H1 (cell line): ENCODE measurements around the gene SLC66A1. TPM values are rescaled to one million over a fixed set of nuclear protein-coding genes. Genes with fewer than 3 reads are reported as not detected.

Experiments used
- CTCF ChIA-PET: fragments of 300-600 bp; sonication (Branson Sonifier 250); formaldehyde crosslinking; loops from one replicate; lab custom pipeline; 2021; ENCODE audit not compliant: partially characterized antibody; lab: Charles Lee
- POLR2A ChIA-PET: fragments of 300-600 bp; sonication (Branson Sonifier 250); formaldehyde crosslinking; loops from one replicate; lab custom pipeline; 2021; ENCODE audit warnings: inconsistent platforms; ENCODE audit not compliant: partially characterized antibody; lab: Charles Lee
- DNase-seq, 2 experiments: peaks; one replicate each; pipeline versions ENCODE4 v3.0.0 to v3.0.0-alpha.2; 2010 to 2022; ENCODE audit warnings: low spot score in 2 of 2, low read depth in 1 of 2, mixed read lengths in 1 of 2
- FAIRE-seq: peaks from 2 replicates; lab custom pipeline; 2011; peaks lifted over from hg19 to GRCh38; lab: Jason Lieb, UNC
- H2AFZ ChIP-seq: 2 replicates; pipeline ENCODE4 v1.8.1; 2012; ENCODE audit warnings: low read length, inconsistent platforms
- H2AK5ac ChIP-seq: 2 replicates; pipeline ENCODE4 v1.6.1; 2013; ENCODE audit warnings: low read depth, low read length
- H2BK120ac ChIP-seq: replicated peaks from 2 replicates; pipeline ENCODE3; 2013; ENCODE audit warnings: low read depth, low read length, inconsistent platforms
- H2BK12ac ChIP-seq: 2 replicates; pipeline ENCODE4 v1.6.1; 2013; ENCODE audit warnings: low read depth, low read length
- H2BK15ac ChIP-seq: 2 replicates; pipeline ENCODE4 v1.6.1; 2013; ENCODE audit warnings: low read length
- H2BK20ac ChIP-seq: 2 replicates; pipeline ENCODE4 v1.6.1; 2013; ENCODE audit warnings: low read length
- H2BK5ac ChIP-seq: 2 replicates; pipeline ENCODE4 v1.6.1; 2013; ENCODE audit warnings: low read depth, low read length
- H3K14ac ChIP-seq: 2 replicates; pipeline ENCODE4 v1.6.1; 2013; ENCODE audit warnings: inconsistent platforms; ENCODE audit not compliant: insufficient read length
- H3K18ac ChIP-seq: 2 replicates; pipeline ENCODE4 v1.6.1; 2013; ENCODE audit warnings: low read length; ENCODE audit errors: extremely low read depth
- H3K23ac ChIP-seq: 2 replicates; pipeline ENCODE4 v1.6.1; 2013; ENCODE audit warnings: inconsistent platforms; ENCODE audit not compliant: insufficient read length
- H3K23me2 ChIP-seq: 2 replicates; pipeline ENCODE4 v1.6.1; 2013; ENCODE audit warnings: low read depth, low read length
- H3K27ac ChIP-seq: 2 replicates; pipeline ENCODE4 v1.6.1; 2011; ENCODE audit warnings: low read depth, low read length, inconsistent platforms
- H3K27me3 ChIP-seq, 4 experiments: replicated peaks in 1 of 4; 1 replicate in 1 of 4; 2 replicates in 3 of 4; pipeline versions ENCODE4 v1.6.1 to v1.8.1; 2011 to 2013; ENCODE audit warnings: low read length in 3 of 4, mild to moderate bottlenecking in 3 of 4, inconsistent platforms in 2 of 4, mixed read lengths in 2 of 4, moderate library complexity in 1 of 4; ENCODE audit not compliant: control insufficient read depth in 3 of 4, insufficient read depth in 3 of 4; ENCODE audit errors: extremely low read depth in 1 of 4
- H3K36me3 ChIP-seq, 4 experiments: 2 replicates each; pipeline versions ENCODE4 v1.6.1 to v1.8.1; 2011 to 2013; ENCODE audit warnings: mild to moderate bottlenecking in 4 of 4, low read length in 3 of 4, moderate library complexity in 2 of 4, control low read depth in 1 of 4, inconsistent platforms in 1 of 4; ENCODE audit not compliant: insufficient read depth in 4 of 4, control insufficient read depth in 2 of 4
- H3K4ac ChIP-seq: replicated peaks from 2 replicates; pipeline ENCODE3; 2013; ENCODE audit warnings: low read length, low read depth, mixed read lengths, inconsistent platforms; ENCODE audit not compliant: insufficient read length
- H3K4me1 ChIP-seq, 4 experiments: replicated peaks in 1 of 4; 1 replicate in 1 of 4; 2 replicates in 3 of 4; pipeline versions ENCODE4 v1.6.1 to v1.8.1; 2011 to 2013; ENCODE audit warnings: low read length in 3 of 4, inconsistent platforms in 2 of 4, mixed read lengths in 1 of 4; ENCODE audit not compliant: insufficient read depth in 4 of 4, control insufficient read depth in 3 of 4
- H3K4me2 ChIP-seq, 2 experiments: 2 replicates each; pipeline versions ENCODE4 v1.6.1 to v1.8.1; 2011 to 2013; ENCODE audit warnings: low read depth in 2 of 2, low read length in 2 of 2, control low read depth in 1 of 2, inconsistent platforms in 1 of 2, mild to moderate bottlenecking in 1 of 2; ENCODE audit not compliant: insufficient read depth in 1 of 2
- H3K4me3 ChIP-seq, 4 experiments: fragments of 200-600, 300-600 bp in 1 of 4; sonication (generic), shearing (Covaris generic), sonication (Bioruptor Twin) in 1 of 4; 2 replicates each; pipeline versions ENCODE4 v1.5.1 to v1.8.1; 2011 to 2016; ENCODE audit warnings: low read length in 4 of 4, low read depth in 3 of 4, control low read depth in 2 of 4, inconsistent platforms in 2 of 4, mild to moderate bottlenecking in 2 of 4, mixed read lengths in 1 of 4, moderate library complexity in 1 of 4; ENCODE audit not compliant: insufficient read depth in 2 of 4; ENCODE audit errors: extremely low read depth in 1 of 4
- H3K56ac ChIP-seq: replicated peaks from 2 replicates; pipeline ENCODE3; 2013; ENCODE audit warnings: low read depth, mild to moderate bottlenecking, mixed read lengths, low read length, inconsistent platforms; ENCODE audit not compliant: insufficient read length
- H3K79me1 ChIP-seq: 2 replicates; pipeline ENCODE4 v1.6.1; 2013; ENCODE audit warnings: low read depth, low read length, control low read depth
- H3K79me2 ChIP-seq, 2 experiments: 2 replicates each; pipeline versions ENCODE4 v1.6.1 to v1.8.1; 2012 to 2013; ENCODE audit warnings: low read length in 2 of 2, mild to moderate bottlenecking in 2 of 2, inconsistent platforms in 1 of 2; ENCODE audit not compliant: insufficient read depth in 2 of 2, control insufficient read depth in 1 of 2
- H3K9ac ChIP-seq, 4 experiments: replicated peaks in 1 of 4; 1 replicate in 1 of 4; 2 replicates in 3 of 4; pipeline versions ENCODE4 v1.6.1 to v1.8.1; 2011 to 2013; ENCODE audit warnings: low read depth in 3 of 4, low read length in 3 of 4, control low read depth in 2 of 4, mild to moderate bottlenecking in 2 of 4, moderate library complexity in 2 of 4, inconsistent platforms in 1 of 4; ENCODE audit errors: extremely low read depth in 1 of 4
- H3K9me3 ChIP-seq, 2 experiments: 2 replicates each; pipeline versions ENCODE4 v1.6.1 to v1.8.1; 2012 to 2013; ENCODE audit warnings: mild to moderate bottlenecking in 2 of 2, moderate library complexity in 2 of 2, control low read depth in 1 of 2, inconsistent platforms in 1 of 2, low read depth in 1 of 2, low read length in 1 of 2, mixed read lengths in 1 of 2; ENCODE audit not compliant: insufficient read depth in 2 of 2
- H4K20me1 ChIP-seq, 2 experiments: replicated peaks in 1 of 2; 2 replicates each; pipeline versions ENCODE3 to v1.8.1; 2011 to 2013; ENCODE audit warnings: inconsistent platforms in 2 of 2, low read length in 2 of 2, mild to moderate bottlenecking in 1 of 2; ENCODE audit not compliant: insufficient read depth in 2 of 2, control insufficient read depth in 1 of 2
- H4K5ac ChIP-seq: 2 replicates; pipeline ENCODE4 v1.6.1; 2013; ENCODE audit warnings: low read length, low read depth, mixed read lengths, inconsistent platforms; ENCODE audit not compliant: insufficient read length
- H4K8ac ChIP-seq: 2 replicates; pipeline ENCODE4 v1.8.0; 2013; ENCODE audit warnings: mild to moderate bottlenecking, moderate library complexity, low read length, inconsistent platforms; ENCODE audit not compliant: insufficient read depth; ENCODE audit errors: extremely low read depth
- H4K91ac ChIP-seq: replicated peaks from 2 replicates; pipeline ENCODE3; 2013; ENCODE audit warnings: low read length, mixed read lengths, inconsistent platforms; ENCODE audit not compliant: insufficient read length
- CHD1 ChIP-seq: IDR thresholded peaks from 2 replicates; pipeline ENCODE4 v1.6.1; 2012; ENCODE audit warnings: low read depth, low read length, improper control_type of control experiment
- CTCF ChIP-seq, 3 experiments: IDR thresholded peaks; 1 replicate in 2 of 3; 2 replicates in 1 of 3; pipeline versions ENCODE4 v1.5.1 to v1.6.1; 2011; ENCODE audit warnings: low read length in 3 of 3, mild to moderate bottlenecking in 3 of 3, inconsistent platforms in 2 of 3, low read depth in 1 of 3, moderate library complexity in 1 of 3; ENCODE audit not compliant: insufficient read depth in 1 of 3; ENCODE audit errors: control extremely low read depth in 1 of 3
- POLR2AphosphoS5 ChIP-seq: IDR thresholded peaks from 2 replicates; pipeline ENCODE4 v1.6.1; 2011; ENCODE audit warnings: low read depth, low read length
- SIN3A ChIP-seq, 2 experiments: IDR thresholded peaks in 1 of 2; conservative IDR thresholded peaks in 1 of 2; 2 replicates each; pipeline ENCODE4 v1.6.1; 2011 to 2012; ENCODE audit warnings: low read length in 2 of 2, improper control_type of control experiment in 1 of 2, low read depth in 1 of 2, mild to moderate bottlenecking in 1 of 2
- SP4 ChIP-seq: IDR thresholded peaks from 2 replicates; pipeline ENCODE4 v1.6.1; 2012; ENCODE audit warnings: low read length, inconsistent platforms
- TCF12 ChIP-seq: IDR thresholded peaks from 2 replicates; pipeline ENCODE4 v1.6.1; 2011; ENCODE audit warnings: low read depth, mild to moderate bottlenecking, low read length
- YY1 ChIP-seq: IDR thresholded peaks from 2 replicates; pipeline ENCODE4 v1.6.1; 2011; ENCODE audit warnings: low read depth, mild to moderate bottlenecking, low read length
- WGBS, 2 experiments: shearing (Covaris generic) in 1 of 2; methylation state at CpG; one replicate each; pipeline versions ENCODE4 v1.1.6 to v1.1.7; 2013 to 2015; ENCODE audit warnings: low lambda C conversion rate in 2 of 2, mixed read lengths in 2 of 2, inconsistent platforms in 1 of 2, low coverage in 1 of 2, missing lambda C conversion rate in 1 of 2; ENCODE audit not compliant: insufficient replicate concordance in 2 of 2, insufficient coverage in 1 of 2, insufficient read length in 1 of 2; ENCODE audit errors: extremely low coverage in 1 of 2, missing lambda C conversion rate in 1 of 2; 5-methylcytosine and 5-hydroxymethylcytosine counted together
- polyA plus RNA-seq, 7 experiments: library from polyadenylated mRNA; depleted of rRNA in 3 of 7; stranded (reverse) in 5 of 7; unstranded in 2 of 7; fragments of >200 nt in 5 of 7; fragments of 200-250 nt in 2 of 7; gene quantifications; 1 replicate in 5 of 7; 2 replicates in 1 of 7; 4 replicates in 1 of 7; pipeline versions ENCODE4 v1.2.1 to v1.2.3, GENCODE V29; 2011 to 2013; ENCODE audit warnings: missing spikeins in 2 of 7, mixed read lengths in 2 of 7
- total RNA-seq: library from RNA; stranded (reverse); fragmentation: NEBNext Ultra II Directional; extraction: Animal tissue kit (Norgen Biotek cat#: 25700); gene quantifications from 2 replicates; pipeline ENCODE4 v1.2.1, GENCODE V29; 2021

Gene SLC66A1
- total and polyA plus RNA-seq, 2 of the 8 experiments (the other 6 are each of a cell fraction or from before 2014, with no cell fraction given) = 16.8 to 27.9 TPM

- Histone ChIP-seq H4K91ac (no peak overlapping the region), H3K9me3 (no peaks in the 10 kb centered on the region), H4K5ac (no peak overlapping the region), H2BK12ac (no peak overlapping the region), H3K36me3 (peaks cover 0 to 6% (median 0%) of the 10 kb centered on the region in 4 experiments; a peak in 2 of 8 replicates), H3K18ac (no peak overlapping the region), H3K27ac (no peak overlapping the region), H3K4me2 (no peak overlapping the region; a peak in 1 of 4 replicates), H3K4me3 (no peak overlapping the region), H3K14ac (no peak overlapping the region), H2BK15ac (no peak overlapping the region), H3K79me1 (peaks cover 2% of the 10 kb centered on the region; the same call in 1 of the 2 replicates), H2AK5ac (no peak overlapping the region), H2BK20ac (no peak overlapping the region), H4K8ac (peak overlapping the region; percentile 8; the same call in 1 of the 2 replicates), H2BK5ac (no peak overlapping the region), H3K79me2 (peaks cover 0 to 2% of the 10 kb centered on the region in 2 experiments; a peak in 1 of 4 replicates), H3K23me2 (peaks cover 10% of the 10 kb centered on the region; the same call in 1 of the 2 replicates), H2AFZ (no peak overlapping the region), H3K4me1 (peaks cover 0 to 17% (median 11%) of the 10 kb centered on the region in 4 experiments; a peak in 6 of 7 replicates), H3K9ac (no peak overlapping the region), H3K56ac (no peak overlapping the region), H3K27me3 (peaks cover 0 to 4% (median 1%) of the 10 kb centered on the region in 4 experiments; a peak in 1 of 7 replicates), H3K4ac (no peak overlapping the region), H2BK120ac (no peak overlapping the region), H3K23ac (no peak overlapping the region), H4K20me1 (peaks cover 8 to 20% of the 10 kb centered on the region in 2 experiments)
- FAIRE-seq (no peak), DNase-seq (no peak)
- TF ChIP-seq CHD1 = no peak
- TF ChIP-seq CTCF (IDR thresholded peaks at IDR 0.05; ENCODE audit: control extremely low read depth in 1 of 3, insufficient read depth in 1 of 3, low read depth in 1 of 3, low read length in 3 of 3) = no peak
- no peak for TF ChIP-seq SIN3A (conservative IDR thresholded peaks at IDR 0.05 in 1 of 2, IDR thresholded peaks at IDR 0.05 in 1 of 2; ENCODE audit: low read depth in 1 of 2, low read length in 2 of 2)
- TF ChIP-seq TCF12 = no peak
- TF ChIP-seq YY1 = no peak
- no peak for TF ChIP-seq POLR2AphosphoS5
- TF ChIP-seq SP4 = no peak
- ChIA-PET CTCF (interaction anchor here (0.6 to 1.3 kb wide), 6 partner anchors 17 to 348 kb away, joined by 3 to 4 read pairs (median 4); no protein-coding TSS in a partner anchor), POLR2A (interaction anchor here (0.6 to 16.9 kb wide), 4 partner anchors 17 to 85 kb away, joined by 3 to 143 read pairs (median 15); partner anchors contain the start of genes EMC1 and MRTO4)
- 88% methylated on average over 9 of the region's 10 CpGs; no CpG with 5 or more reads in 1 of the 2 experiments for WGBS, 2 experiments
These were observed 2.1 kb downstream of the SLC66A1 start for GRCh38 chr1:19313961-19314882.
